GM18511 (cell line): ENCODE measurements around the gene PAMR1.

Source experiments
- ATAC-seq: cut with Tn5 transposase; IDR thresholded peaks from one replicate; pipeline ENCODE4 v1.9.1; 2021; ENCODE audit warnings: mild to moderate bottlenecking, moderate library complexity; ENCODE audit not compliant: unreplicated experiment

Gene PAMR1

GRCh38 chr11:35463331-35463751 lies 62.1 kb downstream of the PAMR1 start:
- ATAC-seq: no peak

GRCh38 chr11:35461917-35462538 lies 63.4 kb downstream of the PAMR1 start:
- ATAC-seq: no peak

GRCh38 chr11:35459489-35459888 lies 65.9 kb downstream of the PAMR1 start:
- no peak for ATAC-seq

DNA sequence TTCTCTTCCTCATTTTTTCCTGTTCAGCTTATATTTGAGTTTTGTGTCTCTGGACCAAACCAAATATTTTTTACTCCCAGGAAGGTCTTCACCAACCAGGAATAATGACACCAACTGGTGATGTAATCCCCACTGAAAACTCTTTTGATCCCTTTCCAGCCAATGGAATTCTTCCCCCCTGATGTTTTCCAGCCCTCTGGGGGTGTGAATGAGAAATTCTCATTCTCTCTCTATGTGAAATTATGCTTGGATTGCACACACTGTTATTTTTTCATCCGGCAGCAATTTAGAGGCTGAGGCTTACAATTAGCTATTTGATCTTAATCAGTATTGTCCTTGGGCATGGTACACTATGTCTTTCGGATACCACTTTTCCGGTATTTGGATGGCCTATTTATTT lies 66.6 kb downstream of the PAMR1 start:
- ATAC-seq: no peak

DNA sequence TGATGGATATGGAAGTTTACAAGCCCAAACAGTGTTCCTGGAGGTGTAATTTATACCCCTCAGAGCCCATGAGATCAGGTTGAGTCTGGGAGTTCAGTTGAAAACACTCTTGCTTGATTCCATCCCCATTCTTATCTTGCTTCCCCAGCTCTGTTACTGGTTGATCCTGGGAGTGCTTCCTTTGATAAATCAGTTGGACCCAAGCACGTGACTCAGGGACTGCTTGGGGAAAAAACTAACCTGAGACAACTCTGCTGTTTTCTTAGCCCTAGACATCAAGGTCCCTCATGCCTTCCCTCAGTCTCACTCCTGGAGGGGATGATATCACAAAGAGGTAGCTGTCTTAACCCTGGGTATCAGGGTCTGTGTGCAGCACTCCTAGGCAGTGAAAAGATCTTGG lies 71.1 kb downstream of the PAMR1 start:
- ATAC-seq: no peak

DNA sequence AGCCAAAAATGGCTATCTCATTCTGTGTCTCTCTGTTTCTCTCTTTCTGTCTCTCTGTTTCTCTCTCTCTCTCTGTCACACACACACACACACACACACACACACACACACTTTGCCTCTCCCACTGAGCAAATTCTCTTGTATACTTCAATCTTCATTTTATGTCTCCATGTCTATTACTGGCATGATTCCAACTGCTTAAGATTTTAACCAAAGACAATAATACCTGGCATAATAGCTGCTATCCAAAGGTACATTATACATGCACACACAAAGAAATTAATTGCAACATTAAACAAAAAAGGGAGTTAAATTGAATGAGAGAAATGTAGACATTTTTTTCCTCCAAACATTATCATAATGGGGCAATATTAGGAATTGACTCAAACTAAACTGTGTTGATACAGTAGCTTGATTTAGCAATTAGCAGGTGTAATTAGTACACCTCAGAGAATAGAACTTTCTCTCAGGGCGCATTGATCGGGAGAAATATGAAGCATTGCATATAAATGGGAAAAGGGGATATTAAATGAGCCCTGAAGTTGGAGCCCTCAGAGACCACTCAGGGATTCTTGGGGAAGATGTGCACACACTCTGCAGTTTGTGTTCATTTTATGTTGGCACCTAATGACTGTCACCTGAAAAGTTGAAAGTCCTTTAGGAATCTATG lies 88.7 kb downstream of the PAMR1 start:
- ATAC-seq: no peak

DNA sequence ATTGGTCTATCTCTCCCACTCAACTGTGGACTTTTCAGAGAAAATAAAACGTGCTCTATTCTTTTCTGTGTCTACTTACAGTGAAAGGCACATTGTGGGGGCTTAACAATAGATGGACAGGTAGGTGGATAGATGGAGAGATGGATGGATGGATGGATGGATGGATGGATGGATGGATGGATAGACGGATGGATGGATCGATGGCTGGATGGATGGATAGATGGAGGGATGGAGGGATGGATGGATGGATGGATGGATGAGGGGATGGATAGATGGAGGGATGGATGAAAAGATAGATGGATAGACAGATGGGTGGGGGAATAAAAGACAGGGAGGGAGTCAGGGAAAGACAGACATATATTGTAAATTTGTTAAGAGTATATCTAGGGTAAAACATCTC lies 91.8 kb downstream of the PAMR1 start:
- no peak for ATAC-seq

DNA sequence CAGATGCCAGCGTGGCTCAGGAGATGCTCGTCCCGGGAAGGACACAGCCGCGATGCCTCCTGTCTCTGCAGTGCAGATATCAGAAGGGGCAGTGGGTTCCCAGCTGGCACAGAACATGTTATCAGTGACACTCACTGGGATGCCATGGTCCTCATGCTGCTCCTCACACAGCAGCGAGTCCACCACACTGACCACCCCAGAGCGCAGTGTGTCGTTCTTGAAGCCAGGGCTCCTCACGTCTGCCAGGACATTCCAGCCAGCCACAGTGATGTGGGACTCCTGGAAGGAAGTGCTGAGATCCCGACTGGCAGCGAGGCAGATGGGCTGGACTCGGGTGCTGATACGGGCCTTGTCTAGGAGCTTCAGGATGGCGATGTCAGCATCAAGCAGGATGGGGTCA lies 93.0 kb downstream of the PAMR1 start:
- ATAC-seq: no peak

DNA sequence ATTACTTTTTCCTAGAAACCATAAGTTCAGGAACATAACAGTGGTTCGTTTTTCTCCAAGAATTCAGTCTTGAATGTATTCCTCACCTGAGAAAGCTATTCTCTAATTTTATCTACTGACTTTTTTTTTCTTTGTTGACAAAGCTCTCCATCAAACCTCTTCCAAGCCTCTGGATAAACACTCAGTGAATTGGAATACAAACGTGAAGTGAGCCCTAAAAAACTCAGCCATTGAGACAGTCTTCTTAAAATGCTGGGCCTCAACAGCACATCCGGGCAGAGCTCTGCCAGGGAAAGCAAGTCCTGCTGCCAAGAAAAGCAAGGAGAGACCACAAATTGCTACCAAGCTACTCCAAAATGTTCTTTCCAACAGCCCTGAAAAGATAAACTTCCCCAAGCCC lies 98.3 kb downstream of the PAMR1 start:
- no peak for ATAC-seq

GRCh38 chr11:35426351-35426750 lies 99.1 kb downstream of the PAMR1 start:
- ATAC-seq: no peak

DNA sequence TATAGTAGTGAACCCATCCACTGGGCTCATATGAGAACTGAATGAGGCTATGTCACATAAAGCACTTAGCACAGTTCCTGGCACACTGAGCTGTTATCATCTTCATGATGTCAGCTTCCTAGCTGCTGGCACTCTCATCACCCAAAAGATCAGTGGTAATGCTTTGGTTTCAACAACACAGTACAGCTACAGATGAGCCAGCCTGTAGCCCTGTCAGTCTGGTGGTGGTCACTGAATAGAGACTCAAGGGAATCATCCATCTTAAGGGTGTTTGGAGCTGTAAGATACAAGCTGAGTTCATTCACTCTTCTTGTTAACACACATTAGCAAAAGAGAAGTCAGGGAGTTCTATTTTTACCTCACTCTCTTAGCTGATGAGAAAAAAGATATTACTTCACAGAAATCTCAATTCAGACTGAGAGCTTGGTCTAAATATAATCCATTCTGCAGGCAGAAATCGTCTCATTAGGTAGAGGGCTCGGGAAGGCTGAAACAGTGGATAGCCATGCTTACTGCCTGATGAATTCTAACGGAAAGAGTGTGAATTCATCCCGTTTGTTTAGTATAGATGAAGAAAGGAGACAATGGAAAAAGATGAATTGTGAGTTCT lies 99.7 kb downstream of the PAMR1 start:
- ATAC-seq: no peak

GRCh38 chr11:35424157-35424940 lies 101.1 kb downstream of the PAMR1 start:
- no peak for ATAC-seq

DNA sequence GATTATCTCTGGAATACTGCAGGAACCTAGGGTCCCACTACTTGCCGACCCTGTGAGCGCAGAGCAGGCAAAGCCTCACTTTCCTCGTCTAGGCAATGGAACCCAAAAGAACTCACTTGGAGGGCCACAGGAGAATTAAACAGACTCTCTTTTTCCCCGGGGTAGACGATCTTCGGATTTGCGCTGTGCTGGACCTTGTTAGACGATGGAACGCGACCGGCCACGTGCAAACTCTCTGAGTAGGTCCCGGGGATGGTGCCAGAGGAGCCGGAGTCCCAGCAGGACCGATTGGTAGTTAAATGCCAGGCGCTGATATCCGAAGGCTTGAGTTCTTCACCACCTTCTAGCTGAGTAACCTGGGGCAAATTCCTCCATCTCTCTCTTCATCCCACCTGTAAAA lies 105.0 kb downstream of the PAMR1 start:
- no peak for ATAC-seq

DNA sequence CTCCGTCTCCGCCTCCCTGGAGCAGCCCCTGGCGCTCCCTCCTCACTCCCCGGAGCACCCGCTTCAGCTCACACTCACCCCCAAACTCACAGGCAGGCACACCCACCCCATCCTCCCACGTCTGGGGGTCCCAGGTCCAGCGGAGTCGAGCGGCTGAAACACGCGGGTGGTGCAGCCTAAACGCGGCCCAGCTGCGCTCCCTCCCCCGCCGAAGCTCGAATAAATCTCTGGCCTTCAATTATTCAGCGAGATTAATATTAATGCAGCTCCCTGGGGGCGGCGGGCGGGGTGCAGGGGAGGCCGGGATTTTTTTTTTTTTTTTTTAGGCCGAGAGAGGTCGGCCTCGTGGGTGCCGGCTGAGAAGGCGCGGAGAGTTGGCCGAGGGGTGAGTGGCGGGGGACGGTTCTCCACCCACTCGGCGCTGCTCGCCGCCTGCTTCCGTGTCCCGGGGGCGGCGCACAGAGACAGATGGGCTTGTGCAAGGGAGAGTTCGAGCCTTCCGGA lies 105.5 kb downstream of the PAMR1 start:
- ATAC-seq: no peak

DNA sequence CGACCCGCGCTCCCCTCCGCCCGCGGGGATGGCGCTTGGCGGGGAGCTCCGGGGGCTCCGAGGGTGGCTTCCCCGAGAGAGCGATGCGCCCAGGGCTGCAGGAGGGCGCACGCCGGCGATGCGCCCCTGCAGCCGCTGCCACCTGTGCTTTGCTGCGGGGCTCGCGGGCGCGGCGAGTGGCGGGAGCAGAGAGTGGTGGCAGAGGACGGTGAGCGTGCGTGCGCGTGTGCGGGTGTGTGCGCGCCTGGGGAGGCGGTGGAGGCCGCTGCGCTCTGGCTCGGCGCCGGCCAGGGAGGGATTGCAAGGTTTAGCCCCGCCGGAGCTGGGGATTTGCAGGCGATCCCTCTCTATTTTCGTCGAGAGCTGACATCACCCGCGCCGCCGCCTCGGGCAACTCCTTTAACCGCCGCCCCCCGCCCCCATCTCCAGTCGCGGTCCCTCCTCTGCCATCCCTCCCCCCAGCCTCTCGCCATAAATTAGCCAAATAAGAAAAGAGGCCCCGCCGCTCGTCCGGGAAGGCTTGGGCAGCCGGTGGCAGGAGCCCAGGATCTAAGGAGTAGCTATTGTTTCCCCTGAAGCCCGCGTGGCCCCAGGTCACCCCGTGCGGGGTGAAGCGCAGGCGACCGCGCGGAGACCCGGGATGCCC lies 106.1 kb downstream of the PAMR1 start, which contains the start of gene SLC1A2:
Gene SLC1A2 (minus strand): TSS at position 375 of the 646 bp plus-strand sequence. CDS start 592 bp downstream, outside the sequence.
- no peak for ATAC-seq

DNA sequence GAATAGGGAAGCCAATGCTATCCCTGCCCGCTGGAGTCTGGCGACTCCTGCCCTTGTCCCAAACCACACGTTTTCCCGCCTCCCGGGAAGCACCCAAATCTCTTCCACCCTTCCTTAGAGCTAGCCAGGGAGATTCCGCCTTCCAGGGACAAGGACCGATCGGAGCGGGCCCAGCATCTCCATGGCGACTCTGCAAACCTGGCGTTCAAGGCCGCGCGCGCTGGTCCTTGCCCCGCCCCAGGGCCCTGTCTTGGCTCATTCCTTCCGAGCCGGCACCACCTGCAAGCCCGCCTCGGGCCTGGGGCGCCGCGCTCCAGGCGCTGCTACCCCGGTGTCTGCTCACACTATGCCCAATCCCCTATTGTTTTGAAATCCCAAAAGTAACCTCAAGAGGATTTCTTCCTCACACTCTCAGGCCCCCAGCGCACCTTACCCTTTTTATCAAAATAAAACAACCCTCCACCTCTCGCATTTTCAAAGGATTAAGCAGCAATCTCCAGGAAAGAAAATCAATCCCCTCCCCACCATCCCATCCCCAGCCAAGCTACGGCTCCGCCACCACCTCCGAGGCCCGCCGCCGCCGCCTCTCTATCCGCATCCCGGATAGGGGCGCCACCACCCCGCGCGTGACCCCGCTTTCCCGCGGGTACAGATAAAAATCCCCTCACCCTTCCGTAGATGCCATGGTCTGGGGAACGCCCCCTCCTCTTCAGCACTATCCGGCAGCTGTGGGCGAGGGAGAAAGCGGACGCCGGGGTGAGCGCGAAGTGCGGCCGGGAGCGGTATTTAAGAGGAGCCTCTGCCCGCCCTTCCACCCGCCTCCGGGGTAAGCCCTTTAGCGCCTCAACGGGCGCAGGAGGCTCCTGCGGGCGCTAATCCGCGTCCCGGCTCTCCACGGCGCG lies 106.9 kb downstream of the PAMR1 start:
- no peak for ATAC-seq

DNA sequence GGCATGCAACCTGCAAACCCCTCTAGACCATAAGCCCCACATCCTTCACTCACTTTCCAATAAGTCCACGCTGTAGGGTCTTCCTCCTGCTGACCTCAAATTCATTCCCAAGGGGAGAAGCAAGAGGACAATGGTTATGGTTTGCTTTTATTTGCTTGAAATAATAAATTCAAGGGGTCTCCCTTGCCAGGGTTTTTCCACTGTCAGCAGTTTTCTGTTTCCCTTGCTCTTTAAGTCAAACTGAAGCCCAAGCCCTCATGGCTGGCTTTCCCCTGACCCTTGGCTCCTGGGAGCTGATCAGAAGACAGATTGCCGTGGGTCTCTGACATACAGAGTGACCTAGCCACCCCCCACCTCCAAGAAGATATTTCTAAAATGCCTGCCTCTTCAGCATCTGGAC lies 109.9 kb downstream of the PAMR1 start:
- no peak for ATAC-seq

GRCh38 chr11:35414776-35415175 lies 110.6 kb downstream of the PAMR1 start:
- no peak for ATAC-seq

DNA sequence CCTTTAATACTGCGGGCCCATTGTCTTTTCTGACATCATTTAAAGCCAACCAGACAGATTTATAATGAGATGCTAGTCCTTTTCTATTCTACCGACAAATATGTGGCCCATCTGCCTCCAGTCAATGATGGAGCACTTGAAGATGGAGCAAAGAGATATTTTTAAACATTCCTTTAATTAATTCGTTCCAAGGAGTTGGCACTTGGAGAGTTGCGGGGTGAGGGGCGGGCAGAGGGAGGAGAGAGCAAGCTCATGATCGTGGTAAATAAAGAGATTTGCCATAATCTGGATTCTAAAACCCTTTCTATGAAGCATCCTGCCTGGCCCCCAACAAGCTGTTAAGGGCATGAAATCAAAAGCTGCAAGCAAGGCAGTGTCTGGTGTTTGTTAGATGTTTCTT lies 111.1 kb downstream of the PAMR1 start:
- no peak for ATAC-seq

DNA sequence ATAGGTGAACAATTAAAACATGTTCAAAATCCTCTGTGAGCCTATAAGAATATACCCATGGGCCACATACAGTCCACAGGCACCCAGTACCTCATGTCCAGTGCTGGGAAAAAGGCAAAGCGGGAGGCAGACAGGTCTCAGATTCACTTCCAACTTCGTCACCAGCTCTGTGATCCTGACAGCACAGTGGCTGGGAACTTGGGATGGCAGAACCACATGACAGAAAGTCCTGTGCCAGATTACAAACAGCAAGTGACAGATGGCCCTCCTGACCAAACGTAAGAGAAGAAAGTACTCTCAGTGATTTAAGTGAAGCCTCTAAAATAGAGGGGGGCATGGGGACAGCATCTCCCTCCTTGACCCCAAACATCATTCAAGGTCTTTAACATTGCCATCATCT lies 111.8 kb downstream of the PAMR1 start:
- no peak for ATAC-seq
